ENCODE data around the gene RNF10. TPM values are rescaled to one million over a fixed set of nuclear protein-coding genes. Genes with fewer than 3 reads are reported as not detected.
A peak's percentile ranks its signal among the peaks of the same experiment; 100 is the strongest.

The RNF10 gene
- total RNA-seq, 4 donors from 2014 or later, result 98.2 to 206 (median 163) TPM

DNA sequence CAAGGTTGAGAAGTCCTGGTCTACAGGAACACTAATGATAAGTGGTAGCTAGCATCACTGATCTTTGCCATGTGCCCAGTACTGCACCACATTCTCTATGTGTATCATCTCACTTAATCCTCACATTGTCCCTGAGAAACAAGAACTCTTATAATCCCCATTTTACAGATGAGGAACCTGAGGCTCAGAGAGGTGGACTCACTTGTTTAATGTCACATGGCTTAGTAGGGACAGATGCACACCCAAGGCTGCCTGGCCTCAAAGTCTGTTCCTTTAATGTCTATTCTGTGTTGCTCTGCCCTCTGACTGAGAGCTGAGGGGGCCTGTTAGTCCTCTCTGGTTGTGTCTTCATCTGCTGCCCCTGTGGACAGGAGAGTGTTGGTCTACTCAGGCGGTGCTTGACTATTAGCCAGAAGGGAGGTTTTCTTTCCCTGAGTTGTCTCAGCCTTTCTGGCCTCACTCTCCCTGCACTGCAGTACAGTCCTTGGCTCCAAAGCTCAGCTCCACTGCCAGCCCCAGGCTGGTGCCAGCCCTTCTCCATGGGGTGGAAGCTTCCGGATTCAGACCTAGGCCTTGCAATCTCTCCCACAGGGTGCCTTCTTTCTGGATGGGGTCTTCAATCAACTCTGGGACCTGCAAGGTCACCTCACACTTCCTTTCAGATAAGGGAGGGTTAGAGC, 43.2 kb upstream of the RNF10 start:
- Histone ChIP-seq H3K4me1 (peaks cover 10% of the 10 kb centered on the region), H3K36me3 (no peaks in the 10 kb centered on the region), H3K4me3 (no peak overlapping the region), H3K27me3 (no peaks in the 10 kb centered on the region), H3K27ac (no peak overlapping the region), H3K9me3 (no peaks in the 10 kb centered on the region)
- TF ChIP-seq POLR2AphosphoS5 (IDR thresholded peaks at IDR 0.05) (no peak), POLR2A (IDR thresholded peaks at IDR 0.05) (no peak), EP300 (IDR thresholded peaks at IDR 0.05) (no peak)
- TF ChIP-seq, protein P1, sequence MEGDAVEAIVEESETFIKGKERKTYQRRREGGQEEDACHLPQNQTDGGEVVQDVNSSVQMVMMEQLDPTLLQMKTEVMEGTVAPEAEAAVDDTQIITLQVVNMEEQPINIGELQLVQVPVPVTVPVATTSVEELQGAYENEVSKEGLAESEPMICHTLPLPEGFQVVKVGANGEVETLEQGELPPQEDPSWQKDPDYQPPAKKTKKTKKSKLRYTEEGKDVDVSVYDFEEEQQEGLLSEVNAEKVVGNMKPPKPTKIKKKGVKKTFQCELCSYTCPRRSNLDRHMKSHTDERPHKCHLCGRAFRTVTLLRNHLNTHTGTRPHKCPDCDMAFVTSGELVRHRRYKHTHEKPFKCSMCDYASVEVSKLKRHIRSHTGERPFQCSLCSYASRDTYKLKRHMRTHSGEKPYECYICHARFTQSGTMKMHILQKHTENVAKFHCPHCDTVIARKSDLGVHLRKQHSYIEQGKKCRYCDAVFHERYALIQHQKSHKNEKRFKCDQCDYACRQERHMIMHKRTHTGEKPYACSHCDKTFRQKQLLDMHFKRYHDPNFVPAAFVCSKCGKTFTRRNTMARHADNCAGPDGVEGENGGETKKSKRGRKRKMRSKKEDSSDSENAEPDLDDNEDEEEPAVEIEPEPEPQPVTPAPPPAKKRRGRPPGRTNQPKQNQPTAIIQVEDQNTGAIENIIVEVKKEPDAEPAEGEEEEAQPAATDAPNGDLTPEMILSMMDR (IDR thresholded peaks at IDR 0.05), result no peak
- 69% methylated on average over 2 of the region's 2 CpGs for WGBS
- no peak for DNase-seq (ENCODE audit: low spot score in 2 of 2)

DNA sequence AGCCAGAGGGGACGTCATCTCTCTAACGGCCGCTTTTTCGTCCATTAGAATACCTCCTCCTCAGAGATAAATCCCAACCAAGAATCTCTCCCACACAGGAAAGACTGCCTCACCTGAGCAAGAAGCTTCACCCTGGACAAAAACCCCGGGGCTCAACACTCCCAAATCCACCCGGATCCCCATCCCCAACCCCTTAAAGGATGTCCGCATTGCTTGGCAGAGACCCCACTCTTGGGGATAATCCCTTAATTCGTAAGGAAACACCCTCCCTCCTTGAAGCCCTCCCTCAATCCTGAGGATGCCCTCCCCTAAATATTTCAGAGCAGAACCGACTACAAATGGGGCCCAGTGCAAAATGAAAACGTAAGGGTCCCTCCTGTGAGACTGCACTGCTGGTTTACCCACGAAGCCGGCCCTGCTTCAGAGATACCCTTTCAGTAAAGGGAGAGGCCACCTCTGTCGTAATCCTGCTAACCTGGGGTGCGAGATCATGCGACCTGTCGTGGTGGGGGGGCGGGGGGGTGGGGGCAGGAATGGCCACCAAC, 38.9 kb upstream of the RNF10 start:
- H3K4me1 ChIP-seq, result peaks cover 27% of the 10 kb centered on the region
- H3K4me3 ChIP-seq, result peak overlapping the region; percentile 91
- DNase-seq (ENCODE audit: low spot score in 2 of 2), result peak in 1 of 2 donors; percentile 66
- TF ChIP-seq POLR2AphosphoS5 (IDR thresholded peaks at IDR 0.05) (no peak), EP300 (IDR thresholded peaks at IDR 0.05) (no peak), POLR2A (IDR thresholded peaks at IDR 0.05) (no peak)
- TF ChIP-seq, protein P1 (IDR thresholded peaks at IDR 0.05), result no peak
- peaks cover 17% of the 10 kb centered on the region for H3K36me3 ChIP-seq
- 27% methylated on average over 11 of the region's 17 CpGs for WGBS
- no peaks in the 10 kb centered on the region for H3K9me3 ChIP-seq
- peak overlapping the region; percentile 86 for H3K27ac ChIP-seq
- no peaks in the 10 kb centered on the region for H3K27me3 ChIP-seq

DNA sequence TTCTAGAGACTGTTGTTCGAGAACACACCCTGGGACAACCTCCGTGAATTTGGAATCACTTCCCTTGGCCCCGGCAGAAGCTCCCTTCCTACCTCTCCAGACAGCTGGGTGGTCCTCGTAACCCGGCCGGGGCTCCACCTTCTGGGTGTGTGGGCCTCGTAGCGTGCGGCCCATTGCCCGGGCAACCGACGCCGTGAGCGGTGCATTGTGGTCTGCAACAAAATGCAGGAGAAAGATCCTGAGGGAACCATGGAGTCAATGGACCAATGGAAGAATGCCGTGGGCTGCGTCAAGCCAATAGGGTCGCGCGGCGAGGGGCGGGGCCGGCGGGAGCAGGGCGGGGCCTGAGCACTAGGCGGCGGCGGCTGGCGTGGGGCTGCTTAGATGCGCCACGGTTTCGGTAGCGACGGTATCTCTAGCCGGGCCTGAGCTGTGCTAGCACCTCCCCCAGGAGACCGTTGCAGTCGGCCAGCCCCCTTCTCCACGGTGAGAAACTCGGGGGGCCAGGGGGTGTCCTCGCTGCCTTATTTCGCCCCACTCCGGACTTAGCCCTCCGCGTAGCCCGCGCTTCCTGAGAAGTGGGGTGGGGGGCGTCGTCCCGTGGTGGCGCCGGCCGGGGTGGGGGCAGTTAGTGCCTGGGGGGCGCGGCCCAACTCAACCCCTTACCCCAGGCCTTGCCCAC, 38.3 kb upstream of the RNF10 start, which contains the start of gene DYNLL1:
TSS of gene DYNLL1 (plus strand) at position 383 of the 682 bp plus-strand sequence. CDS start 309 bp downstream, outside the sequence.
- H3K9me3 ChIP-seq, result no peaks in the 10 kb centered on the region
- DNase-seq (ENCODE audit: low spot score in 2 of 2), result peak; percentile 97 to 98
- TF ChIP-seq EP300 (IDR thresholded peaks at IDR 0.05) (no peak), POLR2AphosphoS5 (IDR thresholded peaks at IDR 0.05) (peak; percentile 20 to 77 (median 39)), POLR2A (IDR thresholded peaks at IDR 0.05) (peak; percentile 16 to 84)
- TF ChIP-seq, protein P1 (IDR thresholded peaks at IDR 0.05), result no peak
- peak within 1 kb of the TSS; percentile 86 for H3K27ac ChIP-seq
- WGBS, result 0% methylated on average over 1 of the region's 53 CpGs
- peaks cover 21% of the 10 kb centered on the region for H3K36me3 ChIP-seq
- no peaks in the 10 kb centered on the region for H3K27me3 ChIP-seq
- peak within 1 kb of the TSS; percentile 91 for H3K4me3 ChIP-seq
- H3K4me1 ChIP-seq, result peaks cover 27% of the 10 kb centered on the region

DNA sequence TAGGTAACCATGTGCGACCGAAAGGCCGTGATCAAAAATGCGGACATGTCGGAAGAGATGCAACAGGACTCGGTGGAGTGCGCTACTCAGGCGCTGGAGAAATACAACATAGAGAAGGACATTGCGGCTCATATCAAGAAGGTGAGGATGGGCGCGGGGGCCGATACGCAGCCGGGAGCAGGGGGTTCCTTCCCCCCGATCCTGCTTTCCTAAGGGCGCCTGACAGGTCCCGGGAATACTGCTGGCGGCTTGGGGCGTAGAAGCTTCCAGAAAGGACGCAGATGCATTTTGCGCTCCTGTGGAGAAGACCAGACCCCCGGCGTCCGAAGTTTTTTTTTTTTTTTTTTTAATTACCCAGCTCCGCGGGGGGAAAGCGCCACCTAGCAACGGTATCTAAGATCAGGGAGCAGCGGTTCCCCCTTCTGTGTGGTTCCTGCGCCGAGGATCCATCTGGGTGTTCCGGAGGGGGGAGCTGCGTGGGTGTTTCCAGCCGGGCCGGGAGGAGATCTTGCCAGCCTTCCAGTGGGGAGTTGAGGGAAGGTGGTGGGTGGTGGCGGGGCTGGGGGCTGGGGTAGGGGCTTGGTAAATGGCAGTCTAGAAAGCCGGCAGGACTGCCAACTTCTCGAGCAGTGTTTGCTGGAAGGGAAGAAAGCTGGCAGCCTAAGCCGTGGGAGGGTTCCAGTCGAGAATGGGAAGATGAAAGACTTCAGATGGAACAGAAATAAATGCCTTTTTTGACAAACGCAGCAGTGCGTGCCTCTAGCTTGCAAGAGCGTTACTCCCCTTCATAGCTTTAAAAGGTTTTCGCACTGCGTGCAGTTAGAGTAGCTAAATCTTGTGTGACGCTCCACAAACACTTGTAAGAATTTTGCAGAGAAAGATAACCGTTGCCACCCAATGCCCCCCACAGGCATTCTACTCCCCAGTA, 37.5 kb upstream of the RNF10 start:
- Histone ChIP-seq H3K27me3 (no peaks in the 10 kb centered on the region), H3K9me3 (no peaks in the 10 kb centered on the region), H3K36me3 (peaks cover 25% of the 10 kb centered on the region), H3K4me3 (peak overlapping the region; percentile 91), H3K4me1 (peaks cover 27% of the 10 kb centered on the region), H3K27ac (peak overlapping the region; percentile 86)
- 1% methylated on average over 41 of the region's 47 CpGs for WGBS
- TF ChIP-seq EP300 (IDR thresholded peaks at IDR 0.05) (no peak), POLR2AphosphoS5 (IDR thresholded peaks at IDR 0.05) (no peak), POLR2A (IDR thresholded peaks at IDR 0.05) (no peak)
- TF ChIP-seq, protein P1 (IDR thresholded peaks at IDR 0.05), result no peak
- peak; percentile 74 to 86 for DNase-seq (ENCODE audit: low spot score in 2 of 2)

All from suprapubic skin (tissue), 4 donors.